OCI-LY1 (cell line): ENCODE measurements around the gene PTPRM.

Experiments used
- H2AFZ ChIP-seq: fragments of 200-600 bp; sonication (generic), shearing (Covaris generic); 2 replicates; pipeline ENCODE4 v1.6.0; 2014; ENCODE audit warnings: antibody characterized with exemption, mild to moderate bottlenecking, low read length
- H3F3A ChIP-seq: fragments of 200-600 bp; sonication (generic), shearing (Covaris generic); 2 replicates; pipeline ENCODE4 v1.6.0; 2014; ENCODE audit warnings: mild to moderate bottlenecking, antibody characterized with exemption, low read length, moderate library complexity; ENCODE audit not compliant: insufficient read depth
- H3K27ac ChIP-seq: fragments of 200-600 bp; sonication (generic); 2 replicates; pipeline ENCODE4 v1.5.1; 2014; ENCODE audit warnings: low read length, mixed run types, mild to moderate bottlenecking, low read depth; ENCODE audit not compliant: poor library complexity, severe bottlenecking
- H3K27me3 ChIP-seq: fragments of 200-600 bp; sonication (generic); 2 replicates; pipeline ENCODE4 v1.6.0; 2014; ENCODE audit warnings: antibody characterized with exemption, mild to moderate bottlenecking, low read length, moderate library complexity; ENCODE audit not compliant: insufficient read depth
- H3K36me3 ChIP-seq: fragments of 200-600 bp; sonication (generic); 2 replicates; pipeline ENCODE4 v1.6.1; 2014; ENCODE audit warnings: mild to moderate bottlenecking, antibody characterized with exemption, low read length, moderate library complexity, mixed read lengths; ENCODE audit not compliant: insufficient read depth
- H3K4me1 ChIP-seq: fragments of 200-600 bp; sonication (generic); 2 replicates; pipeline ENCODE4 v1.5.1; 2014; ENCODE audit warnings: mild to moderate bottlenecking, low read length, moderate library complexity; ENCODE audit not compliant: insufficient read depth, severe bottlenecking
- H3K4me2 ChIP-seq: fragments of 200-600 bp; sonication (generic), shearing (Covaris generic); 2 replicates; pipeline ENCODE4 v1.6.1; 2014; ENCODE audit warnings: low read length
- H3K4me3 ChIP-seq: fragments of 200-600 bp; sonication (generic); 2 replicates; pipeline ENCODE4 v1.5.1; 2014; ENCODE audit warnings: low read length, low read depth, mild to moderate bottlenecking, mixed read lengths; ENCODE audit not compliant: poor library complexity, severe bottlenecking
- H3K79me2 ChIP-seq: fragments of 200-600 bp; shearing (Covaris generic); 2 replicates; pipeline ENCODE4 v1.6.1; 2016; ENCODE audit warnings: mixed run types, low read length, mixed read lengths; ENCODE audit not compliant: insufficient read depth
- H3K9ac ChIP-seq: fragments of 200-600 bp; sonication (generic), shearing (Covaris generic); 2 replicates; pipeline ENCODE4 v1.6.1; 2014; ENCODE audit warnings: mild to moderate bottlenecking, low read length, mixed read lengths
- H3K9me2 ChIP-seq: fragments of 200-600 bp; sonication (generic), shearing (Covaris generic); 2 replicates; pipeline ENCODE4 v1.6.1; 2014; ENCODE audit warnings: low read depth, mild to moderate bottlenecking, low read length, mixed read lengths
- H3K9me3 ChIP-seq: fragments of 200-600 bp; shearing (Covaris generic); 2 replicates; pipeline ENCODE4 v1.6.1; 2014; ENCODE audit warnings: low read length, mixed read lengths
- H4K20me1 ChIP-seq: fragments of 200-600 bp; sonication (generic), shearing (Covaris generic); 2 replicates; pipeline ENCODE4 v1.6.0; 2016; ENCODE audit warnings: mild to moderate bottlenecking, low read length; ENCODE audit not compliant: insufficient read depth
- CTCF ChIP-seq: fragments of 200-600 bp; sonication (generic), shearing (Covaris generic); IDR thresholded peaks from 2 replicates; pipeline ENCODE4 v1.5.1; 2017; ENCODE audit warnings: mild to moderate bottlenecking, antibody characterized with exemption, low read length, moderate library complexity, mixed read lengths
- EZH2 ChIP-seq: fragments of 200-600 bp; sonication (generic), shearing (Covaris generic); IDR thresholded peaks from 2 replicates; pipeline ENCODE4 v1.8.0; 2017; ENCODE audit warnings: borderline replicate concordance, mixed run types, mild to moderate bottlenecking, antibody characterized with exemption, low read length, moderate library complexity, mixed read lengths

PTPRM gene

GRCh38 chr18:8221452-8221851 lies 654.3 kb downstream of the PTPRM start:
- Histone ChIP-seq H3K27me3 (peaks cover 4% of the 10 kb centered on the region; the same call in 1 of the 2 replicates), H3K4me3 (no peak overlapping the region)

GRCh38 chr18:8224576-8224975 lies 657.5 kb downstream of the PTPRM start:
- Histone ChIP-seq H3K4me1 (no peaks in the 10 kb centered on the region), H3F3A (no peaks in the 10 kb centered on the region), H3K79me2 (no peaks in the 10 kb centered on the region), H3K36me3 (no peaks in the 10 kb centered on the region), H4K20me1 (no peaks in the 10 kb centered on the region), H3K27ac (no peak overlapping the region), H2AFZ (no peak overlapping the region), H3K4me3 (no peak overlapping the region), H3K27me3 (no peaks in the 10 kb centered on the region), H3K9ac (no peak overlapping the region), H3K4me2 (no peak overlapping the region), H3K9me3 (no peaks in the 10 kb centered on the region; the same call in 1 of the 2 replicates), H3K9me2 (no peaks in the 10 kb centered on the region)
- TF ChIP-seq CTCF: no peak
- no peak for TF ChIP-seq EZH2

More at GRCh38 chr18:8221452-8221851, 654.3 kb downstream of the PTPRM start:
- no peaks in the 10 kb centered on the region for H3K79me2 ChIP-seq
- TF ChIP-seq EZH2: no peak
- TF ChIP-seq CTCF: no peak
- no peaks in the 10 kb centered on the region for H3K36me3 ChIP-seq
- H2AFZ ChIP-seq: no peak overlapping the region
- H3K27ac ChIP-seq: no peak overlapping the region
- H4K20me1 ChIP-seq: no peaks in the 10 kb centered on the region
- no peaks in the 10 kb centered on the region for H3K9me2 ChIP-seq
- no peaks in the 10 kb centered on the region; the same call in 1 of the 2 replicates for H3K9me3 ChIP-seq
- H3F3A ChIP-seq: no peaks in the 10 kb centered on the region
- H3K4me2 ChIP-seq: no peak overlapping the region
- no peaks in the 10 kb centered on the region for H3K4me1 ChIP-seq
- no peak overlapping the region for H3K9ac ChIP-seq

- Histone ChIP-seq H4K20me1 (no peaks in the 10 kb centered on the region), H3F3A (no peaks in the 10 kb centered on the region), H3K79me2 (no peaks in the 10 kb centered on the region), H2AFZ (no peak overlapping the region), H3K27me3 (no peaks in the 10 kb centered on the region), H3K4me3 (no peak overlapping the region), H3K9ac (no peak overlapping the region), H3K9me2 (no peaks in the 10 kb centered on the region), H3K36me3 (no peaks in the 10 kb centered on the region), H3K27ac (no peak overlapping the region), H3K4me2 (no peak overlapping the region), H3K4me1 (no peaks in the 10 kb centered on the region), H3K9me3 (no peaks in the 10 kb centered on the region; the same call in 1 of the 2 replicates)
- TF ChIP-seq EZH2 (no peak), CTCF (no peak)
Observed at GRCh38 chr18:8229040-8229439, 661.9 kb downstream of the PTPRM start.
